HepG2 (cell line): ENCODE measurements around the gene LUC7L2. TPM values are rescaled to one million over a fixed set of nuclear protein-coding genes. Genes with fewer than 3 reads are reported as not detected.

Experiments used
- ATAC-seq: fragments of 200-7000 bp; cut with Tn5 transposase; 3 replicates; pipeline ENCODE4 v1.9.1; 2020; ENCODE audit warnings: mild to moderate bottlenecking, moderate library complexity
- BruUV-seq: library from RNA; stranded (reverse); fragments of 400-500 nt; replicated peaks from 2 replicates; lab custom pipeline; 2021; lab: Mats Ljungman, UMichigan
- CTCF ChIA-PET: fragments of 300-600 bp; formaldehyde crosslinking; extraction: SDS; loops from one replicate; lab custom pipeline; 2021; ENCODE audit warnings: low total read pairs, inconsistent platforms, low intra/inter-chr PET ratio; lab: Yijun Ruan, JAX
- POLR2A ChIA-PET: fragments of 350-600 bp; sonication (Branson Sonifier 250); formaldehyde crosslinking; loops from one replicate; lab custom pipeline; 2020; ENCODE audit warnings: antibody characterized with exemption, inconsistent platforms; lab: Yijun Ruan, JAX
- DNase-seq: peaks from one replicate; pipeline ENCODE4 v3.0.0-alpha.2; 2015; ENCODE audit warnings: low spot score
- FAIRE-seq: peaks from 3 replicates; lab custom pipeline; 2011; peaks lifted over from hg19 to GRCh38; lab: Jason Lieb, UNC
- H2AFZ ChIP-seq: one replicate; pipeline ENCODE4 v1.6.1; 2011; ENCODE audit warnings: low read length, inconsistent platforms
- H3K27ac ChIP-seq: fragments of 300-600 bp; 3 replicates; pipeline ENCODE4 v1.8.0; 2011; ENCODE audit warnings: mixed run types, mild to moderate bottlenecking, mixed read lengths, low read length, inconsistent platforms; ENCODE audit not compliant: insufficient read depth; ENCODE audit errors: extremely low read length
- H3K27me3 ChIP-seq, 2 experiments: fragments of 200-600 bp in 1 of 2; 2 replicates in 1 of 2; 3 replicates in 1 of 2; pipeline versions ENCODE4 v1.6.0 to v1.8.0; 2011; ENCODE audit warnings: low read length in 2 of 2, mild to moderate bottlenecking in 2 of 2, moderate library complexity in 2 of 2, inconsistent platforms in 1 of 2; ENCODE audit not compliant: insufficient read depth in 2 of 2, control insufficient read depth in 1 of 2
- H3K36me3 ChIP-seq, 2 experiments: fragments of 200-600 bp in 1 of 2; replicated peaks in 1 of 2; 2 replicates in 1 of 2; 3 replicates in 1 of 2; pipeline versions ENCODE4 v1.5.1 to v1.8.0; 2011; ENCODE audit warnings: low read length in 2 of 2, inconsistent platforms in 1 of 2; ENCODE audit not compliant: insufficient read depth in 2 of 2, control insufficient read depth in 1 of 2
- H3K4me1 ChIP-seq: 2 replicates; pipeline ENCODE4 v1.5.1; 2012; ENCODE audit warnings: low read length, inconsistent platforms; ENCODE audit not compliant: insufficient read depth
- H3K4me2 ChIP-seq: 2 replicates; pipeline ENCODE4 v1.6.0; 2011; ENCODE audit warnings: low read depth, low read length, inconsistent platforms
- H3K4me3 ChIP-seq, 3 experiments: fragments of 200-600 bp in 1 of 3; sonication (generic), shearing (Covaris generic) in 1 of 3; replicated peaks in 1 of 3; 2 replicates each; pipeline ENCODE4 v1.5.1; 2011 to 2016; ENCODE audit warnings: low read length in 3 of 3, inconsistent platforms in 2 of 3, low read depth in 2 of 3, mild to moderate bottlenecking in 2 of 3, control low read depth in 1 of 3, mixed read lengths in 1 of 3; ENCODE audit not compliant: insufficient read depth in 1 of 3
- H3K79me2 ChIP-seq: one replicate; pipeline ENCODE4 v1.6.1; 2011; ENCODE audit warnings: low read length, inconsistent platforms; ENCODE audit not compliant: insufficient read depth
- H3K9ac ChIP-seq: 2 replicates; pipeline ENCODE4 v1.6.0; 2011; ENCODE audit warnings: mild to moderate bottlenecking, low read depth, low read length, inconsistent platforms; ENCODE audit not compliant: insufficient read depth
- H3K9me3 ChIP-seq: 2 replicates; pipeline ENCODE4 v1.5.1; 2012; ENCODE audit warnings: mild to moderate bottlenecking, low read length
- H4K20me1 ChIP-seq: 2 replicates; pipeline ENCODE4 v1.6.0; 2011; ENCODE audit warnings: inconsistent platforms, mild to moderate bottlenecking, low read length, moderate library complexity; ENCODE audit not compliant: insufficient read depth
- ATF7-NPFF ChIP-seq: sonication (generic); formaldehyde crosslinking; IDR thresholded peaks from 2 replicates; pipeline ENCODE4 v1.8.1; 2023; ENCODE audit warnings: mild to moderate bottlenecking, low read depth, missing genetic modification reagents, moderate library complexity
- CCAR2 ChIP-seq: fragments of 200-400 bp; formaldehyde crosslinking; optimal IDR thresholded peaks from 2 replicates; pipeline ENCODE3; 2018; ENCODE audit warnings: low read depth, mild to moderate bottlenecking, low read length, moderate library complexity
- CHD4 ChIP-seq: fragments of 200-600 bp; sonication (generic); IDR thresholded peaks from 2 replicates; pipeline ENCODE4 v1.7.0; 2017; ENCODE audit warnings: mild to moderate bottlenecking, low read length, borderline replicate concordance
- DPF2 ChIP-seq: sonication (generic); formaldehyde crosslinking; IDR thresholded peaks from 2 replicates; pipeline ENCODE4 v1.4.0; 2020; ENCODE audit warnings: mild to moderate bottlenecking, low read depth, missing genetic modification reagents, borderline replicate concordance
- MED13 ChIP-seq: sonication (generic); formaldehyde crosslinking; IDR thresholded peaks from 2 replicates; pipeline ENCODE4 v1.5.0; 2020; ENCODE audit warnings: missing genetic modification reagents
- MTF2 ChIP-seq: sonication (generic); formaldehyde crosslinking; IDR thresholded peaks from 2 replicates; pipeline ENCODE4 v1.5.0; 2020; ENCODE audit warnings: missing genetic modification reagents, borderline replicate concordance
- REL ChIP-seq: sonication (generic); formaldehyde crosslinking; conservative IDR thresholded peaks from 2 replicates; pipeline ENCODE4 v1.8.0; 2022; ENCODE audit warnings: mild to moderate bottlenecking, missing genetic modification reagents, moderate library complexity
- RFX5 ChIP-seq: IDR thresholded peaks from 2 replicates; pipeline ENCODE4 v1.6.1; 2011; ENCODE audit warnings: low read depth, low read length, improper control_type of control experiment
- SALL2 ChIP-seq: sonication (generic); formaldehyde crosslinking; IDR thresholded peaks from 2 replicates; pipeline ENCODE4 v1.8.1; 2023; ENCODE audit warnings: mild to moderate bottlenecking, missing genetic modification reagents, inconsistent platforms
- TMF1 ChIP-seq: sonication (generic); formaldehyde crosslinking; IDR thresholded peaks from 2 replicates; pipeline ENCODE4 v1.8.1; 2022; ENCODE audit warnings: low read depth, missing genetic modification reagents
- ZNF160 ChIP-seq: sonication (generic); formaldehyde crosslinking; IDR thresholded peaks from 2 replicates; pipeline ENCODE4 v1.8.0; 2022; ENCODE audit warnings: mild to moderate bottlenecking, inconsistent platforms, missing genetic modification reagents
- ZNF230 ChIP-seq: sonication (generic); formaldehyde crosslinking; IDR thresholded peaks from 2 replicates; pipeline ENCODE4 v1.4.0; 2020; ENCODE audit warnings: mild to moderate bottlenecking, missing genetic modification reagents
- ZNF547 ChIP-seq: sonication (generic); formaldehyde crosslinking; IDR thresholded peaks from 2 replicates; pipeline ENCODE4 v1.5.1; 2020; ENCODE audit warnings: mild to moderate bottlenecking, missing genetic modification reagents
- ZNF598 ChIP-seq: sonication (generic); formaldehyde crosslinking; IDR thresholded peaks from 2 replicates; pipeline ENCODE4 v1.5.1; 2020; ENCODE audit warnings: mild to moderate bottlenecking, missing genetic modification reagents, borderline replicate concordance
- ZNF615 ChIP-seq: sonication (generic); formaldehyde crosslinking; IDR thresholded peaks from 2 replicates; pipeline ENCODE4 v1.5.0; 2020; ENCODE audit warnings: mild to moderate bottlenecking, missing genetic modification reagents, borderline replicate concordance
- WGBS: methylation state at CpG from one replicate; pipeline ENCODE4 v1.1.6; 2017; ENCODE audit warnings: low lambda C conversion rate; 5-methylcytosine and 5-hydroxymethylcytosine counted together
- in situ Hi-C: cut with HindIII; loops from 2 replicates; pipeline ENCODE4 v1.10.0; 2017; ENCODE audit warnings: low pct_unique_long_range_greater_than_20kb; ENCODE audit not compliant: extremely low pct_ligation_motif_present
- intact Hi-C: fragments of 100-400 bp; cut with micrococcal nuclease; formaldehyde crosslinking; loops from one replicate; pipeline ENCODE4 v1.10.0; 2022; ENCODE audit not compliant: unreplicated experiment
- polyA plus RNA-seq, 8 experiments: library from polyadenylated mRNA; depleted of rRNA in 3 of 8; stranded (reverse) in 7 of 8; unstranded in 1 of 8; fragments of >200 nt; fragmentation: Illumina TruSeq in 4 of 8; extraction: Trizol in 4 of 8; gene quantifications; 2 replicates each; pipeline versions ENCODE4 v1.2.1 to v1.2.3, GENCODE V29; 2011 to 2016; ENCODE audit warnings: low read depth in 4 of 8, missing spikeins in 1 of 8, mixed read lengths in 1 of 8; ENCODE audit not compliant: insufficient read depth in 1 of 8
- total RNA-seq, 5 experiments: library from RNA; depleted of rRNA; stranded (reverse); fragments of >200 nt; fragmentation: Illumina TruSeq; extraction: Trizol; gene quantifications; 2 replicates each; pipeline ENCODE4 v1.2.3, GENCODE V29; 2016; ENCODE audit warnings: low read depth in 1 of 5
- TF ChIP-seq, protein P1 (sequence below): sonication (generic); formaldehyde crosslinking; IDR thresholded peaks from 2 replicates; pipeline ENCODE4 v1.4.0; 2020; ENCODE audit warnings: missing genetic modification reagents, mild to moderate bottlenecking, borderline replicate concordance
- TF ChIP-seq, protein P2 (sequence below): fragments of 450-650 bp; IDR thresholded peaks from 2 replicates; pipeline ENCODE4 v1.6.1; 2017; ENCODE audit warnings: mild to moderate bottlenecking
- TF ChIP-seq, protein P3 (sequence below): sonication (generic); formaldehyde crosslinking; IDR thresholded peaks from 2 replicates; pipeline ENCODE4 v1.8.1; 2023; ENCODE audit warnings: mild to moderate bottlenecking, missing genetic modification reagents

Gene LUC7L2
- total and polyA plus RNA-seq, 2 of the 13 experiments (the other 11 are each of a cell fraction or from before 2014, with no cell fraction given): 17.9 to 50.7 TPM

DNA sequence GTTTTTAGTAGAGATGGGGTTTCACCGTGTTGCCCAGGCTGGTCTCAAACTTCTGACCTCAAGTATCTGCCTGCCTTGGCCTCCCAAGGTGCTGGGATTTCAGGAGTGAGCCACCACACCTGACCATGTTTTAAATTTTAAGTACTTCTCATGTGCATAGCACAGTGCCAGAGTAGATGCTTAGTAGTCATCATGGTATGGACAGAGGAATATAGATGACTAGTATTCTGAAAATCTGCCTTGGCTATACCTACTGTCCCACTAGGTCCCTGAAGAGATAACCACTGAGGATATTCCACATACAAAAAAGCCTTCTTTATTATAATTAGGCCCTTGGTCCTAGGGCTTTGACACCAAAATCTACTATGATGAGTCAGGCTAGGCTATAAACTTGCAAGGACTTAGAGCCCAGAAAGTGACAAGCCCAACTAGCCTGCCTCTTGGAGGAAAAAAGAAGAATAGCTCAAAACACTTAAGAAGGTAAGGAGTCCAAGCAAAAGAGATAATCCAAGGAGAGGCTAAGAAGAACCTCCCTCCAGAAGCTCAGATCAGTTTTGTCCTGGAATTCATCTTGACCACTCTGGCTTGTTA lies 34.0 kb downstream of the LUC7L2 start:
- H3K79me2 ChIP-seq: peaks cover 50% of the 10 kb centered on the region
- BruUV-seq: no TSS peak
- H3K27me3 ChIP-seq: no peaks in the 10 kb centered on the region
- ChIA-PET CTCF (no interaction called here), POLR2A (no interaction called here)
- DNase-seq (no peak), ATAC-seq (no peak), FAIRE-seq (no peak)
- intact Hi-C loops: no loop called here
- TF ChIP-seq ZNF547 (CRISPR knock-in tag) (no peak), RFX5 (no peak), ZNF160 (CRISPR knock-in tag) (no peak), ATF7-NPFF (no peak), ZNF615 (CRISPR knock-in tag) (no peak), DPF2 (CRISPR knock-in tag) (no peak), CCAR2 (no peak), ZNF230 (CRISPR knock-in tag) (no peak), SALL2 (CRISPR knock-in tag) (no peak), REL (CRISPR knock-in tag) (no peak), ZNF598 (no peak), MED13 (CRISPR knock-in tag) (no peak), MTF2 (CRISPR knock-in tag) (no peak), CHD4 (no peak), TMF1 (CRISPR knock-in tag) (no peak)
- TF ChIP-seq, protein P1, sequence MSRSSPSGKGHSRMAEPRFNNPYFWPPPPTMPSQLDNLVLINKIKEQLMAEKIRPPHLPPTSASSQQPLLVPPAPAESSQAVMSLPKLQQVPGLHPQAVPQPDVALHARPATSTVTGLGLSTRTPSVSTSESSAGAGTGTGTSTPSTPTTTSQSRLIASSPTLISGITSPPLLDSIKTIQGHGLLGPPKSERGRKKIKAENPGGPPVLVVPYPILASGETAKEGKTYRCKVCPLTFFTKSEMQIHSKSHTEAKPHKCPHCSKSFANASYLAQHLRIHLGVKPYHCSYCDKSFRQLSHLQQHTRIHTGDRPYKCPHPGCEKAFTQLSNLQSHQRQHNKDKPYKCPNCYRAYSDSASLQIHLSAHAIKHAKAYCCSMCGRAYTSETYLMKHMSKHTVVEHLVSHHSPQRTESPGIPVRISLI: no peak
- TF ChIP-seq, protein P2, sequence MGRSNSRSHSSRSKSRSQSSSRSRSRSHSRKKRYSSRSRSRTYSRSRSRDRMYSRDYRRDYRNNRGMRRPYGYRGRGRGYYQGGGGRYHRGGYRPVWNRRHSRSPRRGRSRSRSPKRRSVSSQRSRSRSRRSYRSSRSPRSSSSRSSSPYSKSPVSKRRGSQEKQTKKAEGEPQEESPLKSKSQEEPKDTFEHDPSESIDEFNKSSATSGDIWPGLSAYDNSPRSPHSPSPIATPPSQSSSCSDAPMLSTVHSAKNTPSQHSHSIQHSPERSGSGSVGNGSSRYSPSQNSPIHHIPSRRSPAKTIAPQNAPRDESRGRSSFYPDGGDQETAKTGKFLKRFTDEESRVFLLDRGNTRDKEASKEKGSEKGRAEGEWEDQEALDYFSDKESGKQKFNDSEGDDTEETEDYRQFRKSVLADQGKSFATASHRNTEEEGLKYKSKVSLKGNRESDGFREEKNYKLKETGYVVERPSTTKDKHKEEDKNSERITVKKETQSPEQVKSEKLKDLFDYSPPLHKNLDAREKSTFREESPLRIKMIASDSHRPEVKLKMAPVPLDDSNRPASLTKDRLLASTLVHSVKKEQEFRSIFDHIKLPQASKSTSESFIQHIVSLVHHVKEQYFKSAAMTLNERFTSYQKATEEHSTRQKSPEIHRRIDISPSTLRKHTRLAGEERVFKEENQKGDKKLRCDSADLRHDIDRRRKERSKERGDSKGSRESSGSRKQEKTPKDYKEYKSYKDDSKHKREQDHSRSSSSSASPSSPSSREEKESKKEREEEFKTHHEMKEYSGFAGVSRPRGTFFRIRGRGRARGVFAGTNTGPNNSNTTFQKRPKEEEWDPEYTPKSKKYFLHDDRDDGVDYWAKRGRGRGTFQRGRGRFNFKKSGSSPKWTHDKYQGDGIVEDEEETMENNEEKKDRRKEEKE: no peak
- TF ChIP-seq, protein P3, sequence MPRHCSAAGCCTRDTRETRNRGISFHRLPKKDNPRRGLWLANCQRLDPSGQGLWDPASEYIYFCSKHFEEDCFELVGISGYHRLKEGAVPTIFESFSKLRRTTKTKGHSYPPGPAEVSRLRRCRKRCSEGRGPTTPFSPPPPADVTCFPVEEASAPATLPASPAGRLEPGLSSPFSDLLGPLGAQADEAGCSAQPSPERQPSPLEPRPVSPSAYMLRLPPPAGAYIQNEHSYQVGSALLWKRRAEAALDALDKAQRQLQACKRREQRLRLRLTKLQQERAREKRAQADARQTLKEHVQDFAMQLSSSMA (CRISPR knock-in tag): no peak
- no peak overlapping the region for H3K4me3 ChIP-seq
- no peak overlapping the region for H3K4me2 ChIP-seq
- H3K9ac ChIP-seq: no peak overlapping the region
- H4K20me1 ChIP-seq: peaks cover 7% of the 10 kb centered on the region; the same call in 1 of the 2 replicates
- WGBS: 100% methylated on average over 1 of the region's 1 CpG
- no peaks in the 10 kb centered on the region for H3K4me1 ChIP-seq
- in situ Hi-C loops: no loop called here
- H3K9me3 ChIP-seq: no peaks in the 10 kb centered on the region
- no peak overlapping the region for H3K27ac ChIP-seq
- no peak overlapping the region for H2AFZ ChIP-seq
- H3K36me3 ChIP-seq: peaks cover 10 to 50% of the 10 kb centered on the region in 2 experiments; a peak in 4 of 5 replicates
